Left ventricle myocardium inferior (tissue), 1 donor: ENCODE measurements around the gene DAG1. TPM values are rescaled to one million over a fixed set of nuclear protein-coding genes. Genes with fewer than 3 reads are reported as not detected.
"Not testable (repeated sequence)": the region's sequence is repeated elsewhere in the genome, so short reads cannot be mapped to it uniquely, and the experiment has no call there.

ENCODE experiments used
- DNase-seq: peaks from one replicate; pipeline ENCODE4 v3.0.0-alpha.2; 2020
- H3K27ac ChIP-seq: fragments of 200-600 bp; replicated peaks from 2 replicates; pipeline ENCODE4 v1.8.0; 2021
- H3K27me3 ChIP-seq: fragments of 200-600 bp; 2 replicates; pipeline ENCODE4 v1.8.0; 2021; ENCODE audit warnings: low read depth
- H3K36me3 ChIP-seq: fragments of 200-600 bp; 2 replicates; pipeline ENCODE4 v1.8.0; 2021
- H3K4me1 ChIP-seq: fragments of 200-600 bp; 2 replicates; pipeline ENCODE4 v1.8.0; 2021
- H3K4me3 ChIP-seq: fragments of 200-600 bp; 2 replicates; pipeline ENCODE4 v1.8.0; 2021; ENCODE audit warnings: mild to moderate bottlenecking, moderate library complexity
- H3K9me3 ChIP-seq: fragments of 200-600 bp; replicated peaks from 2 replicates; pipeline ENCODE4 v1.8.0; 2021
- CTCF ChIP-seq: fragments of 200-600 bp; IDR thresholded peaks from 2 replicates; pipeline ENCODE4 v1.8.0; 2021; ENCODE audit warnings: antibody characterized with exemption, mild to moderate bottlenecking, borderline replicate concordance
- intact Hi-C: fragments of 100-400 bp; cut with micrococcal nuclease; formaldehyde crosslinking; loops from one replicate; pipeline ENCODE4 v1.11.0; 2022
- total RNA-seq: library from RNA; stranded (reverse); fragmentation: NEBNext Ultra II Directional; extraction: Animal tissue kit (Norgen Biotek cat#: 25700); gene quantifications from one replicate; pipeline ENCODE4 v1.2.1, GENCODE V29; 2021
- donor health status: DM: no; HTN: yes; CAD: no; lungs with severe emphysema.

DAG1 gene
- total RNA-seq, 1 donor from 2014 or later = 117 TPM

GRCh38 chr3:49489247-49489646 lies 19.2 kb downstream of the DAG1 start:
- DNase-seq = no peak
- H3K4me3 ChIP-seq = no peak overlapping the region
- TF ChIP-seq CTCF = no peak
- no peaks in the 10 kb centered on the region for H3K9me3 ChIP-seq
- no peaks in the 10 kb centered on the region for H3K27me3 ChIP-seq
- peaks cover 29% of the 10 kb centered on the region for H3K4me1 ChIP-seq
- peaks cover 36% of the 10 kb centered on the region for H3K36me3 ChIP-seq
- intact Hi-C loops = no loop called here
- H3K27ac ChIP-seq = peak overlapping the region; percentile 30

- Histone ChIP-seq H3K4me3 (no peak overlapping the region), H3K36me3 (peaks cover 34% of the 10 kb centered on the region), H3K4me1 (peaks cover 18% of the 10 kb centered on the region), H3K27me3 (no peaks in the 10 kb centered on the region), H3K27ac (no peak overlapping the region), H3K9me3 (no peaks in the 10 kb centered on the region)
- intact Hi-C loops = no loop called here
- TF ChIP-seq CTCF = no peak
- no peak for DNase-seq
These were observed 22.9 kb downstream of the DAG1 start for GRCh38 chr3:49492969-49493368.

- H3K9me3 ChIP-seq = no peaks in the 10 kb centered on the region
- intact Hi-C loops = no loop called here
- H3K27ac ChIP-seq = no peak overlapping the region
- TF ChIP-seq CTCF = no peak
- H3K27me3 ChIP-seq = no peaks in the 10 kb centered on the region
- H3K36me3 ChIP-seq = peaks cover 24% of the 10 kb centered on the region
- H3K4me1 ChIP-seq = peaks cover 27% of the 10 kb centered on the region
- no peak overlapping the region for H3K4me3 ChIP-seq
- no peak for DNase-seq
These were observed 23.8 kb downstream of the DAG1 start for GRCh38 chr3:49493901-49494300.

GRCh38 chr3:49495023-49495422 lies 25.0 kb downstream of the DAG1 start:
- Histone ChIP-seq H3K4me3 (no peak overlapping the region), H3K4me1 (peaks cover 38% of the 10 kb centered on the region), H3K27me3 (no peaks in the 10 kb centered on the region), H3K9me3 (no peaks in the 10 kb centered on the region), H3K36me3 (peaks cover 13% of the 10 kb centered on the region), H3K27ac (no peak overlapping the region)
- intact Hi-C loops = no loop called here
- no peak for DNase-seq
- TF ChIP-seq CTCF = no peak

GRCh38 chr3:49496845-49497244 lies 26.8 kb downstream of the DAG1 start:
- H3K9me3 ChIP-seq, H3K27ac ChIP-seq, DNase-seq, H3K4me3 ChIP-seq, intact Hi-C loops, H3K27me3 ChIP-seq: not testable (repeated sequence)
- Histone ChIP-seq H3K4me1 (peaks cover 57% of the 10 kb centered on the region), H3K36me3 (peaks cover 11% of the 10 kb centered on the region)

- no peak for TF ChIP-seq CTCF
- H3K27me3 ChIP-seq = no peaks in the 10 kb centered on the region
These were observed 27.5 kb downstream of the DAG1 start for GRCh38 chr3:49497606-49498005.

More at GRCh38 chr3:49497606-49498005, 27.5 kb downstream of the DAG1 start:
- no peak overlapping the region for H3K4me3 ChIP-seq
- no peak for DNase-seq
- peaks cover 62% of the 10 kb centered on the region for H3K4me1 ChIP-seq
- H3K9me3 ChIP-seq = no peaks in the 10 kb centered on the region
- H3K36me3 ChIP-seq = peaks cover 11% of the 10 kb centered on the region
- intact Hi-C loops = no loop called here
- no peak overlapping the region for H3K27ac ChIP-seq
